ENCODE results near the gene CDH4.

Gene CDH4

GRCh38 chr20:61251529-61252393 lies at the start of gene CDH4:
Gene CDH4 (plus strand): TSS chr20:61252261.
- DNase-seq (ENCODE audit: extremely low read depth in 1 of 2, low read depth in 1 of 2) = no peak

GRCh38 chr20:61203320-61203719 lies 48.7 kb upstream of the CDH4 start:
- no peak for DNase-seq (ENCODE audit: extremely low read depth in 1 of 2, low read depth in 1 of 2)

- DNase-seq (ENCODE audit: extremely low read depth in 1 of 2, low read depth in 1 of 2) = no peak
These were observed 47.9 kb upstream of the CDH4 start for GRCh38 chr20:61204206-61204605.

GRCh38 chr20:61205769-61206168 lies 46.3 kb upstream of the CDH4 start:
- no peak for DNase-seq (ENCODE audit: extremely low read depth in 1 of 2, low read depth in 1 of 2)

- no peak for DNase-seq (ENCODE audit: extremely low read depth in 1 of 2, low read depth in 1 of 2)
These were observed 41.2 kb upstream of the CDH4 start for GRCh38 chr20:61210862-61211261.

- no peak for DNase-seq (ENCODE audit: extremely low read depth in 1 of 2, low read depth in 1 of 2)
These were observed 34.2 kb upstream of the CDH4 start for GRCh38 chr20:61217848-61218247.

GRCh38 chr20:61219021-61219431 lies 33.0 kb upstream of the CDH4 start:
- no peak for DNase-seq (ENCODE audit: extremely low read depth in 1 of 2, low read depth in 1 of 2)

GRCh38 chr20:61220131-61220530 lies 31.9 kb upstream of the CDH4 start:
- DNase-seq (ENCODE audit: extremely low read depth in 1 of 2, low read depth in 1 of 2) = no peak

- DNase-seq (ENCODE audit: extremely low read depth in 1 of 2, low read depth in 1 of 2) = no peak
These were observed 31.3 kb upstream of the CDH4 start for GRCh38 chr20:61220626-61221325.

- DNase-seq (ENCODE audit: extremely low read depth in 1 of 2, low read depth in 1 of 2) = no peak
These were observed 29.4 kb upstream of the CDH4 start for GRCh38 chr20:61222699-61223098.

- DNase-seq (ENCODE audit: extremely low read depth in 1 of 2, low read depth in 1 of 2) = no peak
These were observed 28.9 kb upstream of the CDH4 start for GRCh38 chr20:61223121-61223520.

- no peak for DNase-seq (ENCODE audit: extremely low read depth in 1 of 2, low read depth in 1 of 2)
These were observed 21.9 kb upstream of the CDH4 start for GRCh38 chr20:61230166-61230565.

GRCh38 chr20:61233590-61233989 lies 18.5 kb upstream of the CDH4 start:
- no peak for DNase-seq (ENCODE audit: extremely low read depth in 1 of 2, low read depth in 1 of 2)

GRCh38 chr20:61234224-61234890 lies 17.7 kb upstream of the CDH4 start:
- no peak for DNase-seq (ENCODE audit: extremely low read depth in 1 of 2, low read depth in 1 of 2)

- no peak for DNase-seq (ENCODE audit: extremely low read depth in 1 of 2, low read depth in 1 of 2)
These were observed 15.3 kb upstream of the CDH4 start for GRCh38 chr20:61236713-61237112.

- no peak for DNase-seq (ENCODE audit: extremely low read depth in 1 of 2, low read depth in 1 of 2)
These were observed 13.2 kb upstream of the CDH4 start for GRCh38 chr20:61238813-61239212.

- DNase-seq (ENCODE audit: extremely low read depth in 1 of 2, low read depth in 1 of 2) = no peak
These were observed 11.2 kb upstream of the CDH4 start for GRCh38 chr20:61240814-61241213.

- DNase-seq (ENCODE audit: extremely low read depth in 1 of 2, low read depth in 1 of 2) = no peak
These were observed 7.8 kb upstream of the CDH4 start for GRCh38 chr20:61244213-61244612.

- DNase-seq (ENCODE audit: extremely low read depth in 1 of 2, low read depth in 1 of 2) = no peak
These were observed 5.8 kb upstream of the CDH4 start for GRCh38 chr20:61246269-61246668.

- no peak for DNase-seq (ENCODE audit: extremely low read depth in 1 of 2, low read depth in 1 of 2)
These were observed 2.4 kb upstream of the CDH4 start for GRCh38 chr20:61249626-61250025.

- DNase-seq (ENCODE audit: extremely low read depth in 1 of 2, low read depth in 1 of 2) = no peak
These were observed 671 bp downstream of the CDH4 start for GRCh38 chr20:61252601-61253263.

Data from activated CD8-positive, alpha-beta memory T cell treated with anti-CD3 and anti-CD28 coated beads for 1 hour (primary cell).